C1 segment of cervical spinal cord (tissue), 14 donors: Measurements from ENCODE around the gene KIF21A.

Source experiments
- DNase-seq, 14 donors: peaks; one replicate each; lab custom pipeline; 2025; lab: John Stamatoyannopoulos, UW

The KIF21A gene

DNA sequence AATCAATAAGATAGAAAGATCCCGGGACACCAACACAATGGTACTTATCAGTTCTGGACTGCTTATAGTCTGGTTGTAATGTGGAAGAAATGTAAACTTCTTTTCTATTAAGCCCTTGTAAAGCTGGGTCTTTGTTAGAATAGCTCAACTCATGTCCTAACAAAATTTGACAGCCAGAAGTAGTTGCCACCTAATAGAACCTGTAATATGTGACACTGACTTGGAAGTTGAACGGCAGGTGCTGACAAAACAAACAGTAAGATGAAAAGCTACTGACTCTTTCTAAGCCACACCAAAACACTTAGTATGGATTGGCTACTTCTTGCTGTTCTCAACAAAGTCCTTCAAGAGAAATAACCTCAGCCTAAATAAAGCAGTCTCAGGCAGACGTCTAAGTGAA lies 56.6 kb downstream of the KIF21A start:
- DNase-seq, result no peak

GRCh38 chr12:39383114-39383513 lies 59.8 kb downstream of the KIF21A start:
- DNase-seq, result no peak

DNA sequence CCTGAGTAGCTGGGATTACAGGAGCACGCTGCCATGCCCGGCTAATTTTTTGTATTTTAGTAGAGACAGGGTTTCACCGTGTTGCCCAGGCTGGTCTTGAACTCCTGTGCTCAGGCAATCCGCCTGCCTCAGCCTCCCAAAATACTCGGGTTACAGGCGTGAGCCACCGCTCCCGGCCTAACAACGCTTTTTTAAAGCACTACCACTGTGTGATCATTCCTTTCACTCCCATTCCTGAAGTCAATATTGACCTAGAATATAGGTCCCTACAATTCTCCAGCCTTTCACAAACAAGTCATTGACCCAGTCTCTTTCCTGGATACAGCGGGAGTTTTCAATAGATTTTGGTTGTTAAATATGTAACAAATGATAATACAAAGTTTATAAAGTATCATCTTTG lies 62.8 kb downstream of the KIF21A start:
- DNase-seq, result no peak

GRCh38 chr12:39378341-39378740 lies 64.6 kb downstream of the KIF21A start:
- DNase-seq, result no peak

DNA sequence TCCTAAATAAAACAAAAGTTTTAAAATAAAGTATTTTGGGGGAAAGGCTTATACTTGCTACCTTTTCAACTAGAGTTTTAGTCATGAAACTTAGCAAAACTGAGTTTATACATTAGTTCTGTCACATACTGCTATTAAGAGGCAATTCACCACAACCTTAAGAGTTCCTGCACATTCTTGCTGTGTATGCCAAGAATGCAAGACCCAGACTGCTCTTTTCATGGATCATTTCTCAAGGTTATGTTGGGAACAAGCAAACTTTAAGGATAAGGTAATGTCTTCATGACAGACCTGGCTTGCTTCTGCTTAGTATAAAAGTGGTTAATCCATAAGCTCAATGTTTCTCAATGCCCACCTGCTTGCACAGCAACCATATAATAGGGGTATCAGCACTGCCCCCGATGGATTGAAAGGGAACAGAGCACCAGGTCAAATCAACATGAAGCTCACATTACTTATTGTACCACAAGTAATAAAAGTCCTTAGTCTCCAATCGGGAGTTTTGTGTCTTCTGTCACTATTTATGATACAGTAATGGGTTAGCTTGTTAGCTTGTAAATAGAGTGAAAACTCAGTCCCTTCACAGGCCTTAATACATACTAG lies 67.6 kb downstream of the KIF21A start:
- DNase-seq, result no peak

GRCh38 chr12:39372929-39373328 lies 70.0 kb downstream of the KIF21A start:
- no peak for DNase-seq

- no peak for DNase-seq
Observed at GRCh38 chr12:39372204-39372925, 70.6 kb downstream of the KIF21A start.

DNA sequence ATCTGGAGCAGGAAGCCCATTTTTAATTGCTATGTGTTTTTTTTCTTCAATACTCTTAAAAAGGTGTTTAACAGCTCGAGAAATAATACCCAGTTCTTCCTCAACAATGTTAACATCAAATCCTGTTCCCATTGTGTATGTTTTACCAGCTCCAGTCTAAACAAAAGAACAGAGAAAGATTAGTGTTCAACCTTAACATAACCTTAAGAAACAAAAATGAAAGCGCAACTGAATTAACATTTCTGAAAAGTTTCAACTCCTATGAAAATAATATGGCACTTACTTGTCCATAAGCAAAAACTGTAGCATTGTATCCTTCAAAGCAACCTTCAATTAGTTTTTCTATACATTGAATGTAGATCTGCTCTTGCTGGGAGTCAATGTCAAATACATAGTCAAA lies 73.2 kb downstream of the KIF21A start:
- DNase-seq, result no peak

- no peak for DNase-seq
Observed at GRCh38 chr12:39368891-39369290, 74.0 kb downstream of the KIF21A start.

- no peak for DNase-seq
Observed at GRCh38 chr12:39368096-39368495, 74.8 kb downstream of the KIF21A start.

GRCh38 chr12:39367494-39367893 lies 75.4 kb downstream of the KIF21A start:
- no peak for DNase-seq

DNA sequence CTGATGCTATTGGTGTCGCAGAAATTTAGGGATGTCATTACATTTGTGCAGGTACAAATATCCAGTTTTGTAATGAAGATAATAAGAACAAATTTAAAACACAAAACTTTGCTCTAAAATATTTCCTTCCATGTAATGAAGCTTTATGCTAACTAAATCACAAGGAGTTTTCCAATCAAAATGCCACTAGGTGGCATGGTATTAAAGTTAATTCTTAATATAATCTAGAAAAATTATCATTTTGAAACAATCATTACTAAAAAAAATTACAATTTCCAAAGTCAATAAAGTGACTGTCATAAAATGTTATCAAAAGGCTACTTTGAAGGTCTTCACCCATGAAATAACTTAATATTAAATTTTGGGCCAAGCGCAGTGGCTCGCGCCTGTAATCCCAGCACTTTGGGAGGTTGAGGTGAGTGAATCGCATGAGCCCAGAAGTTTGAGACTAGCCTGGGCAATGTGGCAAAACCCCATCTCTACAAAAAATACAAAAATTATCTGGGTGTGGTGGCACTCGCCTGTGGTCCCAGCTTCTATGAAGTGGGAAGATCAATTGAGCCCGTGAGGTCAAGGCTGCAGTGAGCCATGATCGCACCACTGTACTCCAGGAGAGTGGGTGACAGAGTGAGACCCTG lies 77.4 kb downstream of the KIF21A start:
- no peak for DNase-seq

DNA sequence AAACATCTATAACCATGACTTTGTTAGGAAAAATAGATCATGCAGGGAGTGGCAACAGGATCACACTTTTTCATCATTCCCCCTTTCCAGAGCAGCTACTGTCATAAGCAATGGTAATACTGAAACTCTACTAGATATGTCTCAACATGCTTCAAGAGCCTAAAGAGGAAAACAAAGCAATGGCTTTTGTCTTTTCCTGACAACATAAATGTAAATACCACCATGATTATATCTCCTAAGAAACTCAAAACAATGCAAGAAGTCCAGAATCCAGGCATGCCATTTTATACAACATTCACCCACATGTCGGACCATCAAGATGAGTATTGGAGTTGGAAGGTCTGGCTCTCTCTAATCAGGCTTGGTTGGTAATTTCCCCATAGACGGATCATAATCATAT lies 78.7 kb downstream of the KIF21A start:
- DNase-seq, result no peak

DNA sequence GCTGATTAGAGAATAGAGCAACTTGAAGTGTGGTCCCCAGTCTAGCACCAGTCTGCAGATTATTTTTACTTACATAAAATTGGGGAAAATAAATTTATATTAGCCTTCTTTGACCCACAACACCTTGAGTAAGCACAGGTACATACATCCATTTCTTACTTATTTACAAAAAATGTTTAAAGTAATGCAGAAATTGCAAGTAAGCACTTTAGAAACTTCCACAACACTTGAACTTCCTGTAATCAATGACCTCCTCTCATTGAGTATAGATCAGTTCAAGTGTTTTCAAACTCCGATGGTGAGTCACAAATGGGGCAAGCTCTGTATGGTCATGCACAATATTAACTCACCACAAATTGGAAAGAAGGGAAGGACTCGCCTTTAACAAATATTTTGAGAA lies 83.3 kb downstream of the KIF21A start:
- DNase-seq, result no peak

DNA sequence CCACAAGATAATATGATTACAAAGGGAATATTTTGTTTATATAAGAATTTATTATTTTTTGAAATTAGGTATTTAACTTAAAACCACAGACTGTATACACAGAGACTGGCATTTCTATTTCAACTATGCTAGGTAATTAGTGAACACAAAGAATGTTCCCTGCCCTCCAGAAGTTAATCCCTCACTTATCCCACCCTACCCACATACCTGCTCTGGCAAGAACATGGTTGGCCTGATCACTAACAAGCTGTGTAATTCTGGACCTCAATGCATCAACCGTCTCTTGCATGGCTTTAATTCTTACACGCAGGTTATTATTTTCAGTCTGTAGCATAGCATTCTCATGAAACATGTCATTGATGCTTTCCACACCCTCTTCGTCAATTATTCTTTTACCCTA lies 85.9 kb downstream of the KIF21A start:
- DNase-seq, result no peak

DNA sequence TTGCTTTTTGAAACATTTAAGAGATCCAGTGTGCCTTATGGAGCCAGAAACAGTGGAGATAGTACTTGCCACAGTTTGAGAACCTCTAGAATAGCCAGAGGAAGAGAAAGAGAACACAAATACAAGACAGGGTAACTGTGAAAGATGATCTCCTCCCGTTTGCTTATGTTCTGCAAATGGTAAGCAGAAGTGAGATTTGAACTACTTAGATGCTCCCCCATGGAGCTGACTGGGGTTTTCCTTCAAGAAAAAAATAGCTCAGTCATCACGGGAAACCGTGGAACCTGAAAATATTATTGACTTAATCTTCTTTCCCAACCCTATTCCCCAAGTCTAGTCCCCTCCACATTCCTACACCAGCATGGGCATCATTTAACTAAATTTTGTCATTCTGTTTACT lies 87.1 kb downstream of the KIF21A start:
- no peak for DNase-seq

DNA sequence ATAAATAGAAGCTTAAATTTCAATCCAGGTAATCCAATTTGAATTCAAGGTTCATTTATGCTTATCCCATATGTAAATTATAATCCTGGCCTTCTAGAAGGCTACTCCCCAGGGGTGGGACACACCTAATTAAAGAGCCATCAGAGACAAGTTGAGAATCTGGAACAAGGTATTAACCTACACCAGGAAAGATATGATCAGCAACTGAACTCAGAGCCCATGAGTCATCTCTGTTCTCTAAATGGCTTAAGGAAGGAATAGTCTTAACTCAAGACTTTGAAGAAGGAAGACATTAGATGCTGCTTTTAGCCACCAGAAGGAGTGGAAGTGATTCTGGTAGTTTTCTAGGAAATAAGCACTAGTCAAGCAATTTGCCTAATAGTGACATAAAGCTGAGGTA lies 88.0 kb downstream of the KIF21A start:
- no peak for DNase-seq

GRCh38 chr12:39352471-39353017 lies 90.4 kb downstream of the KIF21A start:
- DNase-seq, result no peak

GRCh38 chr12:39351153-39351552 lies 91.8 kb downstream of the KIF21A start:
- no peak for DNase-seq

GRCh38 chr12:39348941-39349626 lies 93.8 kb downstream of the KIF21A start:
- no peak for DNase-seq

DNA sequence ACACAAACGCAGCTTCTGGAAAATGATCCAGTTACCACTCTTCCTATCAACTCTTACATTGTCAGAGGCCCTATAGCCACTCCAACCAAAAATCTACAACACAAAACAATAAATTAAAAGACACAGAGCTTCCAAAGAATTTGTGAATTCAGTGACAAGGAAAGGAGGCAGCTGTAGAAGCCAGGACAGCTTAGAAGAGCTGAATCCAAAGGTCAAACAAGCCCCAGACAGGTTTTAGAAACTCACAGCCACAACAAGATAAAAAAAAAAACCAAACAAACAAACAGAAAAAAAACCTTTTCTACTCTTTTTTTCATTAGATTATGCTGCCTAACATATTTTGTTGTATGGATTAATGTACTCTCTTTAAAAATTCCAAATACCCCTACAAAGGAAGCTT lies 94.4 kb downstream of the KIF21A start:
- no peak for DNase-seq

DNA sequence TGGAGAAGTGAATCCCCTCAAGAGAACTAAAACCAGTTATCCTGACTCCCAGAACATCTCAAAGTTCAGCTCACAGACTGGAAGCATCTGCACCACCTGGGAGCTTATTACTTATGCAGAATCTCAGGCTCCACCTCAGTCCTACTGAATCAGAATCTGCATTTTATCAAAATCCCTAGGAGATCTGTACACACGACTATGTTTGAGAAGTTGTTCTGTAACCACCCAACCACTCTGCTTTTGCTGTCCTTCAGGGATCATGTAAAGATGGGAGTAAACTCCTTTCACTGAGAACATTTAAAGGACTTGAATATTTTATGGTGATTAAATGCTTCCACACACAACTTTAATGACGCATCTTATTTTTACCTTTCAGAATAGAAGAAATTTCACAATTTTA lies 98.0 kb downstream of the KIF21A start:
- DNase-seq, result no peak
